Stomach (tissue), 4 donors: Measurements from ENCODE around the gene SPHK2.

Experiments used
- POLR2A ChIP-seq, 4 donors: fragments of 450-650 bp; IDR thresholded peaks; one replicate each; pipeline ENCODE4 v1.6.1; 2016; ENCODE audit warnings: antibody characterized with exemption in 4 of 4, control low read depth in 2 of 4, mild to moderate bottlenecking in 1 of 4, moderate library complexity in 1 of 4
- POLR2AphosphoS5 ChIP-seq, 3 donors: sonication (generic); formaldehyde crosslinking; IDR thresholded peaks; one replicate each; pipeline ENCODE4 v1.6.1; 2016; ENCODE audit warnings: antibody characterized with exemption in 3 of 3
- TF ChIP-seq, protein P1 (sequence below), 7 experiments: fragments of 450-650 bp in 4 of 7; fragments of 200-600 bp in 3 of 7; sonication (generic) in 3 of 7; IDR thresholded peaks; one replicate each; pipeline ENCODE4 v1.5.1; 2016 to 2019; ENCODE audit warnings: antibody characterized with exemption in 7 of 7, control low read depth in 2 of 7, mild to moderate bottlenecking in 1 of 7

DNA sequence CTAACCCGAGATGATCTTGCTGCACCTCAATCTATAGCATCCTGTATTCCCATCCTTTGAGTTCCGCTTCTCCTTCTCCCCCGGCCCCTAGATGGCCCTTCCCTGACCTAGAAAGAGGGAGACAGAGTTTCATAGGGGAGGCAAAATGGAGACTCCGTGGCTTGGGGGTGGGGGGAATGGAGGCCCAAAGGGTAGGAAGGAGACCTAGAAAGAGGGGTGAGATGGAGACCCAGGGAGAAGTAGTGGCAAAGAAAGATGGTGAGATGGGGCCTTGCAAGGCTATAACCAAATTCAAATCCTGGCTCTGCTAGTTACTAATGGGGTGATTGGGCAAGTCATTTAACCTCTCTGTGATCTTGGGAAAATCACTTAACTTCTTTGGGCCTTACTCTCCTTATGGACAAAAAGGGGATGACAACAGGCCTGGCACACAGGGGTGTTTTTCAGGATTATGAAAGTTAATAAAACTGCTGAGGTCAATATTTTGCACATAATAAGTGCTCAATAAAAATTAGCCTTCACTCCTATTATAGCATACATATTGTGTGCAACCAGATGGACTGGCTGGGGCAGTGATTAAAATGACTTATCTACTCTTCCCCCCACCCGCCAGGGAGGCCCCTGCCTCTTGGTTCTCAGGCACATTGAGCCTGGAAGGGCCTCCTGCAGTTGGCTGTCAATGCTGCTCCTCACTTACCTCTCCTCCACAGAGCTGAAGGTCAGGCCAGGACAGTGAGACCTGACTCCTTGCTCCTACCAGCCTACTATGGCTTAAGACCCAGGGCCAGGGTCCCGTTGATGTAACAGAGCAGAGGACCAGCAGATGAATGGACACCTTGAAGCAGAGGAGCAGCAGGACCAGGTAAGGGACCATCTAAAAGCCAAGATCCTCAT is 633 bp downstream of the SPHK2 start:
- TF ChIP-seq, protein P1, sequence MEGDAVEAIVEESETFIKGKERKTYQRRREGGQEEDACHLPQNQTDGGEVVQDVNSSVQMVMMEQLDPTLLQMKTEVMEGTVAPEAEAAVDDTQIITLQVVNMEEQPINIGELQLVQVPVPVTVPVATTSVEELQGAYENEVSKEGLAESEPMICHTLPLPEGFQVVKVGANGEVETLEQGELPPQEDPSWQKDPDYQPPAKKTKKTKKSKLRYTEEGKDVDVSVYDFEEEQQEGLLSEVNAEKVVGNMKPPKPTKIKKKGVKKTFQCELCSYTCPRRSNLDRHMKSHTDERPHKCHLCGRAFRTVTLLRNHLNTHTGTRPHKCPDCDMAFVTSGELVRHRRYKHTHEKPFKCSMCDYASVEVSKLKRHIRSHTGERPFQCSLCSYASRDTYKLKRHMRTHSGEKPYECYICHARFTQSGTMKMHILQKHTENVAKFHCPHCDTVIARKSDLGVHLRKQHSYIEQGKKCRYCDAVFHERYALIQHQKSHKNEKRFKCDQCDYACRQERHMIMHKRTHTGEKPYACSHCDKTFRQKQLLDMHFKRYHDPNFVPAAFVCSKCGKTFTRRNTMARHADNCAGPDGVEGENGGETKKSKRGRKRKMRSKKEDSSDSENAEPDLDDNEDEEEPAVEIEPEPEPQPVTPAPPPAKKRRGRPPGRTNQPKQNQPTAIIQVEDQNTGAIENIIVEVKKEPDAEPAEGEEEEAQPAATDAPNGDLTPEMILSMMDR (IDR thresholded peaks at IDR 0.05): no peak
- TF ChIP-seq POLR2A (IDR thresholded peaks at IDR 0.05) (no peak), POLR2AphosphoS5 (IDR thresholded peaks at IDR 0.05) (no peak)
